ENCODE data around the gene ERMARD.
A peak's percentile ranks its signal among the peaks of the same experiment; 100 is the strongest.

Gene ERMARD

DNA sequence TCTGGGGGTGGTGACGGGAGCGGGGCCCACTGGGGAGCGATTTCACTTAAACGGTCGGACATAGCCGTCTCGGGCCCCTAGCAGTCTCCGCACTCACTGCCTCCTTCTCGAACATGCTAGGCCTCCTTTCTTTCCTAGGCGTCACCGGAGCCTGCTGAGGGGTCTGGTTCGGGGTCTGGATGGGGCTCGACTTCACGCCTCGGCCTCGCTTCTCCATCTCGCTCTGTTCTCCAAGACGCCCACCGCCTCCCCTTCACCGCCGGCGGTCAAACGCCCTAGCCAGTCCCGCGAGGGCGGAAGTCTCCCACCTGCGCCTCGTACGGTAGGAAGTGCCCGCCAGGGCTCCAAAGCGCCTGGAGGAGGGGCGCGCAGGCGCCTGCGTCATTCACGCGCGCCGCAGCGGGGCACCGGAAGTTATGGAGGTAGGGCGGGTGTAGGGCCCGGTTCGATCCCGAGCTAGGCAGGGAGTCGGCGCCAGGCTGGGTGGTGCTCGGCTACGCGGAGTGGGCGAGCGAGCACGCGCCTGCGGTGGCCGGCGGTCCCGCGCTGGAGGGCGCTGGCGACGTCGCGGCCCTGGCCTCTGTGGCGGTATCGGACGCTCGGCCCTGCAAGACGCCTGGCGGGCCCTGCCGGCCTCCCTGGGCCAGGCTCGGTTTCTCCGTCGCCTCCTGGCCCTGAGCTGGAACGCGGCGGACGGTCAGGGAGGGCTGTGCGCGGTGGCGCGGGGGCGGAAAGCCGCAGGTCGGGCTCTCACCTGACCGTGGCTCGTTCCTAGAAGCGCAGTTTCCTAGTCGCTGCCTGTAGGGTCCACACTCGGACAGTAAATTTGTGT lies at the start of gene ERMARD, which contains the start of gene DYNLT2:
Gene ERMARD, plus strand, starts transcription at position 381 of the 832 bp plus-strand sequence. Its CDS starts 36 bp downstream, at position 417.
Gene DYNLT2, minus strand, starts transcription at position 331 of the 832 bp plus-strand sequence. Its CDS starts 114 bp downstream, at position 217.
- peak within 1 kb of the TSS; percentile 89 for H3K27ac ChIP-seq (ENCODE audit: low read depth, low read length)
- H3K27me3 ChIP-seq (ENCODE audit: control insufficient read depth, insufficient read depth, low read length), result no peaks in the 10 kb centered on the region
- H3K36me3 ChIP-seq (ENCODE audit: control insufficient read depth, insufficient read depth, low read length), result no peaks in the 10 kb centered on the region
- peak within 1 kb of the TSS; percentile 81 for H3K4me3 ChIP-seq (ENCODE audit: low read length)
- peak within 1 kb of the TSS; percentile 98 for H3K9ac ChIP-seq (ENCODE audit: low read length)
- H3K4me1 ChIP-seq (ENCODE audit: control insufficient read depth, insufficient read depth, low read length), result peaks cover 15% of the 10 kb centered on the region

DNA sequence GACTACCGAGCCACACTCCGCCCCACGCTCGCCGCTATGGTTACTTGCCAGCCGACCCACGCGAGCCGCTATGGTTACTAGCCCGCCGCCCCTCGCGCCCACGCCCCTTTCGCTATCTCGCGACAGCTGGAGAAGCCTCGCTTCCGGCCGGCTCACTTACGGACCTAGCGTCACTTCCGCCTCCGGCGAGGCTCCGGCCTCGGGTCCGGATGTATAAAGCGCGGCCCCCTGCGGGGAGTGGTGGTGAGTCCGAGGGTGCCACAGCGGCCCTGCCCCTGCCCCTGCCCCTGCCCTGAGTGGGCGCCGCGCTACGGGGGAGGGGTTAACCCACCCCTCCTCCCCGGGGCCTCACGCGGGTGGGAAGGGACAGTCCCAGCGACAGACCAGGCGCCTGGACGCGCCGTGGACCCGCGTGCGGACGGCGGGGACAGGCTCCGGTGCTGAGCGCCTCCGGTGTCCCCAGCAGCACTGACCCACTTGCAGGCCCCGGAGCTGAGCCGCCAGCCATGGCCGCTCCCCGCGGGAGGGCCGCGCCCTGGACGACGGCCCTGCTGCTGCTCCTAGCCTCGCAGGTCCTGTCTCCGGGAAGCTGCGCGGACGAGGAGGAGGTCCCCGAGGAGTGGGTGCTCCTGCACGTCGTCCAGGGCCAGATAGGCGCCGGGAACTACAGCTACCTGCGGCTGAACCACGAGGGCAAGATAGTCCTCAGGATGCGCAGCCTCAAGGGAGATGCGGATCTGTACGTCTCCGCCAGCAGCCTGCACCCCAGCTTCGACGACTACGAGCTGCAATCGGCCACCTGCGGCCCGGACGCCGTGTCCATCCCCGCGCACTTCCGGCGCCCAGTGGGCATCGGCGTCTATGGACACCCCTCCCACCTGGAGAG lies 49.2 kb upstream of the ERMARD start, which contains the start of the genes C6orf120 and WDR27:
Gene C6orf120, plus strand, starts transcription at position 173 of the 886 bp plus-strand sequence. Its CDS starts 334 bp downstream, at position 507.
Gene WDR27, minus strand, starts transcription at position 76 of the 886 bp plus-strand sequence. CDS start 13,024 bp downstream, outside the sequence.
- Histone ChIP-seq H3K27me3 (ENCODE audit: control insufficient read depth, insufficient read depth, low read length) (no peaks in the 10 kb centered on the region), H3K4me1 (ENCODE audit: control insufficient read depth, insufficient read depth, low read length) (peaks cover 23% of the 10 kb centered on the region), H3K4me3 (ENCODE audit: low read length) (peak within 1 kb of the TSS; percentile 81), H3K36me3 (ENCODE audit: control insufficient read depth, insufficient read depth, low read length) (no peaks in the 10 kb centered on the region), H3K27ac (ENCODE audit: low read depth, low read length) (peak within 1 kb of the TSS; percentile 97), H3K9ac (ENCODE audit: low read length) (peak within 1 kb of the TSS; percentile 86)

GRCh38 chr6:169702840-169703246 lies 48.6 kb upstream of the ERMARD start:
- peaks cover 3% of the 10 kb centered on the region for H3K36me3 ChIP-seq (ENCODE audit: control insufficient read depth, insufficient read depth, low read length)
- peak overlapping the region; percentile 97 for H3K27ac ChIP-seq (ENCODE audit: low read depth, low read length)
- peaks cover 23% of the 10 kb centered on the region for H3K4me1 ChIP-seq (ENCODE audit: control insufficient read depth, insufficient read depth, low read length)
- no peaks in the 10 kb centered on the region for H3K27me3 ChIP-seq (ENCODE audit: control insufficient read depth, insufficient read depth, low read length)
- H3K9ac ChIP-seq (ENCODE audit: low read length), result peak overlapping the region; percentile 81
- peak overlapping the region; percentile 81 for H3K4me3 ChIP-seq (ENCODE audit: low read length)

GRCh38 chr6:169707772-169708171 lies 43.6 kb upstream of the ERMARD start:
- Histone ChIP-seq H3K4me3 (ENCODE audit: low read length) (no peak overlapping the region), H3K9ac (ENCODE audit: low read length) (no peak overlapping the region), H3K4me1 (ENCODE audit: control insufficient read depth, insufficient read depth, low read length) (peaks cover 15% of the 10 kb centered on the region), H3K36me3 (ENCODE audit: control insufficient read depth, insufficient read depth, low read length) (peaks cover 8% of the 10 kb centered on the region), H3K27ac (ENCODE audit: low read depth, low read length) (no peak overlapping the region), H3K27me3 (ENCODE audit: control insufficient read depth, insufficient read depth, low read length) (no peaks in the 10 kb centered on the region)

GRCh38 chr6:169709293-169709692 lies 42.1 kb upstream of the ERMARD start:
- Histone ChIP-seq H3K27ac (ENCODE audit: low read depth, low read length) (no peak overlapping the region), H3K36me3 (ENCODE audit: control insufficient read depth, insufficient read depth, low read length) (peaks cover 13% of the 10 kb centered on the region), H3K4me1 (ENCODE audit: control insufficient read depth, insufficient read depth, low read length) (peaks cover 3% of the 10 kb centered on the region), H3K27me3 (ENCODE audit: control insufficient read depth, insufficient read depth, low read length) (no peaks in the 10 kb centered on the region), H3K9ac (ENCODE audit: low read length) (no peak overlapping the region), H3K4me3 (ENCODE audit: low read length) (no peak overlapping the region)

GRCh38 chr6:169710009-169710408 lies 41.4 kb upstream of the ERMARD start:
- Histone ChIP-seq H3K36me3 (ENCODE audit: control insufficient read depth, insufficient read depth, low read length) (peaks cover 16% of the 10 kb centered on the region), H3K4me3 (ENCODE audit: low read length) (no peak overlapping the region), H3K9ac (ENCODE audit: low read length) (no peak overlapping the region), H3K4me1 (ENCODE audit: control insufficient read depth, insufficient read depth, low read length) (peaks cover 2% of the 10 kb centered on the region), H3K27ac (ENCODE audit: low read depth, low read length) (no peak overlapping the region), H3K27me3 (ENCODE audit: control insufficient read depth, insufficient read depth, low read length) (no peaks in the 10 kb centered on the region)

GRCh38 chr6:169714178-169714577 lies 37.2 kb upstream of the ERMARD start:
- Histone ChIP-seq H3K27me3 (ENCODE audit: control insufficient read depth, insufficient read depth, low read length) (no peaks in the 10 kb centered on the region), H3K4me3 (ENCODE audit: low read length) (no peak overlapping the region), H3K36me3 (ENCODE audit: control insufficient read depth, insufficient read depth, low read length) (peaks cover 11% of the 10 kb centered on the region), H3K4me1 (ENCODE audit: control insufficient read depth, insufficient read depth, low read length) (no peaks in the 10 kb centered on the region), H3K9ac (ENCODE audit: low read length) (no peak overlapping the region), H3K27ac (ENCODE audit: low read depth, low read length) (no peak overlapping the region)

DNA sequence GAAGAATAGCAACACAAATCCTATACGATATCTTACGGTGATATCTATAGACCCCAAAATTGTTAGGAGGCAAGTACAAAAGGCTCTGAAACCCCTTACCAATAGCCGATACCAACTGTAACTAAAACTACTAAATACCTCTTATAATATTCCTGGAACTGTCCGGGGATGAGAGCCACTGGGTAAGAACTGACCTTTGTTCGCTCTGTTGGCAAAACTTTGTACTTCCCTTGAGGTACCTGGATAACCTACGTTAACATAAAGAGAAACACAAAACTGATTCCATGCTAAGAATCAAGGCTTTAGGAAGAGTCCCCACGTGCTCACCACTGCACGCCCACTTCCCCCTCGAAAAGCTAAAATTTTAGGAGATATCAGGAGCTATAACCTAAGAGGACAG lies 36.8 kb upstream of the ERMARD start:
- no peak overlapping the region for H3K4me3 ChIP-seq (ENCODE audit: low read length)
- H3K4me1 ChIP-seq (ENCODE audit: control insufficient read depth, insufficient read depth, low read length), result no peaks in the 10 kb centered on the region
- no peak overlapping the region for H3K27ac ChIP-seq (ENCODE audit: low read depth, low read length)
- no peak overlapping the region for H3K9ac ChIP-seq (ENCODE audit: low read length)
- H3K27me3 ChIP-seq (ENCODE audit: control insufficient read depth, insufficient read depth, low read length), result no peaks in the 10 kb centered on the region
- H3K36me3 ChIP-seq (ENCODE audit: control insufficient read depth, insufficient read depth, low read length), result peaks cover 11% of the 10 kb centered on the region

DNA sequence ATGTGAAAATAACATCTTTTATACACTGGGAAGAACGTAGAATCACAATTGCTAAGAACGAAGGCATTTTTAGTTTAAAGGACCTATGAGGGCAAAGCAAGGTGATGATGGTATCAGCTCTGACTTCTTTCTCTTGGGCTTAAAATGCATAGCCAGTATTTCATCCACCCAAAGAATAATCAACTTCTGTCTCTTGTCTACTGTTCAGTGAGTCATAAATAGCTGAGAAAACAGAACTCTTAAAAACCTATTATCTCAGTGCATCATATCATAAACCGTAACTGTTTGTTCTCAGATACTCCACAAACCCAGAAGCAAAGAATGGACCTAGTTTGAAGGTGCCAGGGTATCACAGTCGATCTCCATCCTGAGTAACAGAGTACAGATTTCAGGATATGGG lies 32.3 kb upstream of the ERMARD start:
- H3K36me3 ChIP-seq (ENCODE audit: control insufficient read depth, insufficient read depth, low read length), result peaks cover 4% of the 10 kb centered on the region
- no peak overlapping the region for H3K9ac ChIP-seq (ENCODE audit: low read length)
- peaks cover 9% of the 10 kb centered on the region for H3K4me1 ChIP-seq (ENCODE audit: control insufficient read depth, insufficient read depth, low read length)
- H3K27ac ChIP-seq (ENCODE audit: low read depth, low read length), result no peak overlapping the region
- H3K4me3 ChIP-seq (ENCODE audit: low read length), result no peak overlapping the region
- no peaks in the 10 kb centered on the region for H3K27me3 ChIP-seq (ENCODE audit: control insufficient read depth, insufficient read depth, low read length)

DNA sequence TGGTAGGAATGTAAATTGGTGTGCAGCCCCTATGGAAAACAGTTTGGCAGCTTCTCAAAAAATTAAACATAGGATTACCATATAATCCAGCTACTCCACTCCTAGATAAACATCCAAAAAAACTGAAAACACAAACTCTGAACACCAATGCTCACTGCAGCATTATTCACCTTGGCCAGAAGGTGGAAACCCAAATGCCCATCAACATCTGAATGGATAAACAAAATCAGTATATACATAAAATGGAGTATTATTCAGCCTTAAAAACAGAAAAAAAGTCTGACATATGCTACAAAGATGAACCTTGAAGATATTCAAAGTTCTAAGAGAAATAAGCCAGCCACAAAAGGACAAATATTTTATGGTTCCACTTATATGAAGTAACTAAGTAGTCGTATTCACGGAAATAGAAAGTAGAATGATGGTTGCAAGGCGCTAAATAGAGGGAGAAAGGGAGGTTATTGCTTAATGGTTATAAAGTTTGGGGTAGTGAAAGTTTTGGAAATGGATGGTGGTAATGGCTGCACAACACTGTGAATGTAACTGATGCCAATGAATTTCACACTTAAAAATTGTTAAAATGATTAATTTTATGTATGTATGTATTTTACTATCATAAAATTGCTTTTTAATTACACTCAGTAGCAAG lies 31.1 kb upstream of the ERMARD start:
- H3K4me3 ChIP-seq (ENCODE audit: low read length), result no peak overlapping the region
- H3K27ac ChIP-seq (ENCODE audit: low read depth, low read length), result no peak overlapping the region
- peaks cover 11% of the 10 kb centered on the region for H3K4me1 ChIP-seq (ENCODE audit: control insufficient read depth, insufficient read depth, low read length)
- no peaks in the 10 kb centered on the region for H3K36me3 ChIP-seq (ENCODE audit: control insufficient read depth, insufficient read depth, low read length)
- H3K27me3 ChIP-seq (ENCODE audit: control insufficient read depth, insufficient read depth, low read length), result no peaks in the 10 kb centered on the region
- H3K9ac ChIP-seq (ENCODE audit: low read length), result no peak overlapping the region

GRCh38 chr6:169722362-169723199 lies 28.8 kb upstream of the ERMARD start:
- no peaks in the 10 kb centered on the region for H3K27me3 ChIP-seq (ENCODE audit: control insufficient read depth, insufficient read depth, low read length)
- H3K4me1 ChIP-seq (ENCODE audit: control insufficient read depth, insufficient read depth, low read length), result peaks cover 12% of the 10 kb centered on the region
- peak overlapping the region; percentile 75 for H3K4me3 ChIP-seq (ENCODE audit: low read length)
- H3K27ac ChIP-seq (ENCODE audit: low read depth, low read length), result peak overlapping the region; percentile 76
- H3K36me3 ChIP-seq (ENCODE audit: control insufficient read depth, insufficient read depth, low read length), result no peaks in the 10 kb centered on the region
- H3K9ac ChIP-seq (ENCODE audit: low read length), result peak overlapping the region; percentile 47
